Skeletal muscle tissue (tissue), 4 donors: ENCODE measurements around the gene TOGARAM2. TPM values are rescaled to one million over a fixed set of nuclear protein-coding genes. Genes with fewer than 3 reads are reported as not detected.

Source experiments
- H3K27ac ChIP-seq: one replicate; pipeline ENCODE4 v1.7.0; 2013; ENCODE audit warnings: mild to moderate bottlenecking, low read depth, low read length, inconsistent platforms
- H3K27me3 ChIP-seq, 3 donors: one replicate each; pipeline ENCODE4 v1.7.0; 2013; ENCODE audit warnings: low read length in 3 of 3; ENCODE audit not compliant: control insufficient read depth in 3 of 3, insufficient read depth in 3 of 3
- H3K36me3 ChIP-seq, 3 donors: one replicate each; pipeline ENCODE4 v1.7.0; 2013; ENCODE audit warnings: low read length in 3 of 3; ENCODE audit not compliant: control insufficient read depth in 3 of 3, insufficient read depth in 3 of 3
- H3K4me1 ChIP-seq, 3 donors: one replicate each; pipeline ENCODE4 v1.7.0; 2013; ENCODE audit warnings: low read length in 3 of 3, mild to moderate bottlenecking in 3 of 3; ENCODE audit not compliant: control insufficient read depth in 3 of 3, insufficient read depth in 3 of 3
- H3K4me3 ChIP-seq, 3 donors: one replicate each; pipeline ENCODE4 v1.7.0; 2013; ENCODE audit warnings: low read length in 3 of 3
- H3K9ac ChIP-seq, 3 donors: one replicate each; pipeline ENCODE4 v1.7.0; 2013; ENCODE audit warnings: low read length in 3 of 3, mild to moderate bottlenecking in 3 of 3, moderate library complexity in 2 of 3, low read depth in 1 of 3
- H3K9me3 ChIP-seq, 3 donors: one replicate each; pipeline ENCODE4 v1.7.0; 2013; ENCODE audit warnings: low read length in 3 of 3; ENCODE audit not compliant: control insufficient read depth in 3 of 3
- total RNA-seq: library from RNA; depleted of rRNA; stranded (reverse); fragments of >200 nt; gene quantifications from one replicate; pipeline ENCODE4 v1.2.3, GENCODE V29; 2014
- donor health status: Osteomylitis.

Gene TOGARAM2
- total RNA-seq, 1 donor from 2014 or later, result 0.52 TPM

DNA sequence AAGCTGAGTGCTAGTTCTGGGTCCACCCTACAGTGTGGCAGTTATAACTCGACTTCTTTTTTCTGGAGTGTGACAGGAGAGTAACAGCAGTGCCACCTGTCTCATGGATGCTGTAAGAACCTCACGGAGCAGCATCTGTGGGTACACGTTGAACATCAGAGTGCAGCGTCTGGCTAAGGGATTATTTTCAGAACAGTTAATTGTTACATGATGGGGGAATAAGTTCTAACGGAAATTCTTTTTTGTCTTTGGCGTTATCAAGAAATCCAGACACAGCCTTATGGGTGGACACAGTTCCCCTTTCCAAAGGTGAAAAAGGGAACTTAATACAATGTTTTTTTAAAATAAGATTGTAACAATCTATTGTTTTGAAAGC lies 28.3 kb upstream of the TOGARAM2 start:
- Histone ChIP-seq H3K36me3 (peaks cover 4 to 11% (median 7%) of the 10 kb centered on the region in 3 donors), H3K27ac (no peak overlapping the region), H3K9ac (no peak overlapping the region), H3K4me1 (peaks cover 11 to 14% (median 14%) of the 10 kb centered on the region in 3 donors), H3K9me3 (no peaks in the 10 kb centered on the region), H3K4me3 (no peak overlapping the region), H3K27me3 (peaks cover 0 to 2% (median 0%) of the 10 kb centered on the region in 3 donors)

GRCh38 chr2:28955467-28955866 lies 25.6 kb upstream of the TOGARAM2 start:
- Histone ChIP-seq H3K27me3 (peaks cover 0 to 2% (median 0%) of the 10 kb centered on the region in 3 donors), H3K4me3 (no peak overlapping the region), H3K9me3 (no peaks in the 10 kb centered on the region), H3K9ac (no peak overlapping the region), H3K36me3 (no peaks in the 10 kb centered on the region), H3K4me1 (peaks cover 15 to 25% (median 16%) of the 10 kb centered on the region in 3 donors), H3K27ac (no peak overlapping the region)

GRCh38 chr2:28956415-28956826 lies 24.7 kb upstream of the TOGARAM2 start:
- peak overlapping the region in 1 of 3 donors; percentile 25 for H3K4me3 ChIP-seq
- peaks cover 15 to 22% (median 15%) of the 10 kb centered on the region in 3 donors for H3K4me1 ChIP-seq
- no peaks in the 10 kb centered on the region for H3K9me3 ChIP-seq
- no peaks in the 10 kb centered on the region for H3K36me3 ChIP-seq
- peaks cover 0 to 2% (median 0%) of the 10 kb centered on the region in 3 donors for H3K27me3 ChIP-seq
- H3K9ac ChIP-seq, result no peak overlapping the region
- H3K27ac ChIP-seq, result no peak overlapping the region

GRCh38 chr2:28956890-28957289 lies 24.2 kb upstream of the TOGARAM2 start:
- Histone ChIP-seq H3K9ac (no peak overlapping the region), H3K36me3 (no peaks in the 10 kb centered on the region), H3K9me3 (no peaks in the 10 kb centered on the region), H3K4me1 (peaks cover 12 to 19% (median 12%) of the 10 kb centered on the region in 3 donors), H3K4me3 (no peak overlapping the region), H3K27me3 (peaks cover 0 to 2% (median 0%) of the 10 kb centered on the region in 3 donors), H3K27ac (no peak overlapping the region)

DNA sequence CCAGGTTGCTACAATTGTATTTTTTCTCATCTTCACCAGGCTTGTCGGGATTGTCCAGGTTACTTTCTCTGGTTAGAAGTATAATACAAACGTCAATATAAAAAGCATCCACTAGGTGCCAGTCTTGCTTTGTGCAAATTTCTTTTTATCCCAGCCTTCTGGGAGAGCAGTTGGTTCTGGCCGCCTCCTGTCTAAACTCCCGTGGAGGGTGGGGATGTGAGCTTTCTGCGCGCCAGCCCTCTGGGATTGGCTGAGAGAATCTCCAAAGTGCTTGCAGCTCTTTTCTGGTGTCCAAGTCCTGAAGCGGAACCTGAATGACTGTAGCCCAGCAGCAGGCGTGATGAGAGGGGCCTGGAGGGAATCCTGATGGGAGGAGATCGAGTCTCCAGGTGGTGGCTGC lies 22.4 kb upstream of the TOGARAM2 start:
- Histone ChIP-seq H3K4me3 (no peak overlapping the region), H3K9ac (peak overlapping the region in 1 of 3 donors; percentile 19), H3K36me3 (no peaks in the 10 kb centered on the region), H3K27ac (no peak overlapping the region), H3K9me3 (no peaks in the 10 kb centered on the region), H3K27me3 (peaks cover 0 to 2% (median 0%) of the 10 kb centered on the region in 3 donors), H3K4me1 (peaks cover 7 to 13% (median 9%) of the 10 kb centered on the region in 3 donors)

DNA sequence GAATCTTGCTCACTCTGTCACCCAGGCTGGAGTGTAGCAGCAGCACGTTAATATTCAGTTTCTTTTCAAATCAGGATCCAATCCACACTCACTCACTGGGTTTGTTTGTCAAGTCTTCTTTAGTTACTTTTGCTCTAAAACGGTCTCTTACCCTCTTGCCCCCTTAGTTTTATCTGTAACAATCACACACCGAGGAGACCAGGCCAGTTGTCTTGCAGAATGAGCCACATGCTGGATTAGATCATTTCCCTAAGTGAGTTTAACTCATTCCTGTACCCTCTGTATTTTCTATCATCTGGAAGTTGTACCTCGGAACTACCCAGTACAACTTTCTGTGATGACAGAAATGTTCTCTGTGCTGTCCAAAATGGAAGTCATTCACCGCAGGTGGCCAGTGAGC lies 20.7 kb upstream of the TOGARAM2 start:
- Histone ChIP-seq H3K4me1 (peaks cover 7 to 13% (median 9%) of the 10 kb centered on the region in 3 donors), H3K4me3 (no peak overlapping the region), H3K36me3 (no peaks in the 10 kb centered on the region), H3K9me3 (no peaks in the 10 kb centered on the region), H3K9ac (no peak overlapping the region), H3K27ac (no peak overlapping the region), H3K27me3 (peaks cover 0 to 2% (median 0%) of the 10 kb centered on the region in 3 donors)

- H3K9ac ChIP-seq, result no peak overlapping the region
- H3K27ac ChIP-seq, result no peak overlapping the region
- H3K27me3 ChIP-seq, result no peaks in the 10 kb centered on the region
- H3K36me3 ChIP-seq, result no peaks in the 10 kb centered on the region
- no peaks in the 10 kb centered on the region for H3K9me3 ChIP-seq
- H3K4me1 ChIP-seq, result peaks cover 3 to 10% (median 5%) of the 10 kb centered on the region in 3 donors
- no peak overlapping the region for H3K4me3 ChIP-seq
Observed at GRCh38 chr2:28962505-28962904, 18.6 kb upstream of the TOGARAM2 start.

DNA sequence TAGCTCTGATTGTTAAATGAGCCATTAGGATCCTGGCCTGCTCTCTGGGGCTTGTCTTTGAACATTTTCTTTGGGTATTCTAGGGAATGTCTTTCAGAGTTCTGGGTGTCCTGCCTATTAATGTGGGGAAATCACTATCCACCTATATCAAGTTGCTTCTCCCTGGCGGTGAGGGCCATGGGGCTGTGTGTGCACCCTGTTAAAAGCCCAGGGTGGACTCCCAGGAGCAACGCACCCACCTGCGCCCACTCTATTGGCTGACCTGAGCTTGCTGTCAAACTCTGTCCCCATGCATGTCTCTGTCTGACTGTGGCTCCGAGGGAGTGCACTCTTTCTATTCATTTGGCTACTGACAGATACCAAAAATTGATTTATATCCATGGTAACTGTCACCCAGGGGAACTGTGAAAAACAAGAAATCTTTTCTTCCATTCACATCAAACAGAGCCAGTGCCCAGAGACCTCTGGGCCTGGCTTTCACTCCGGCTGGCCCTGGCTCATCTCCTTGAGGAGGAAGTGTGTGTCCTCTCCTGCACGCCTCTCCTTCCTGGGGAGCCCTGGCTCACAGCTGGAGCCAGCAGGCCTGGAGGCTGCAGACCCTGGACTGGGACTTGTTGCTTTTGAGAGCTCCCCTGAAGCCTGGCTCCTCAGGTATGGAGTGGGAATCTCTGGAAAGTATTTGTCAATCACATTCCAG lies 10.5 kb upstream of the TOGARAM2 start:
- H3K36me3 ChIP-seq, result no peaks in the 10 kb centered on the region
- H3K4me3 ChIP-seq, result no peak overlapping the region
- H3K27me3 ChIP-seq, result no peaks in the 10 kb centered on the region
- no peak overlapping the region for H3K9ac ChIP-seq
- H3K9me3 ChIP-seq, result no peaks in the 10 kb centered on the region
- no peak overlapping the region for H3K27ac ChIP-seq
- no peaks in the 10 kb centered on the region for H3K4me1 ChIP-seq

DNA sequence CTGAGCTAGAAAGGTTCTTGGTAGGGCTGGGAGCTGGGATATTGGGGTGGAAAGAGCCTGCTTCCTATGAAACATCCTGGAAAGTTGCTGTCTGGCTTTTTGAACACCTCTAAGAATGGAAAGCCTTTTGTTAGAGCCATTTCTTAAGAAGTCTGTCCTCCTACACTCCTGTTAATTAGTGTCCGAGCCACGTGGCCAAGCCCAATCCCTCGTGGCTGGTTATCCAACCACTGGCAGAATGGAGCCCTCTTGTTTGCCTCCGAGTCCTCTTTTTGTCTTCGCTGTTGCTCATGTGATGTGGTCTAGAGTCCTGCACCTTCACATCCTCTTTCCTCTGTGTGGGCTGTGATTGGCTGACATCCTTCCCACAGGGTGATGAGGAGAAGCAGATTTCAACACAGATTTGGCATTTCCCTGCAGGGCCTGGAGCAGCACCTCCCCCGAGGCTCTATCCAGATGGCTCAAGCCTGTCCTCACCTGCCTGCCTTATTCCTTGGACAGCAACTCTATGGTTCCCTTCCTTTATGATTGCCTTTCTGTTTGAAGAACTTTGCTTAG lies 8.2 kb upstream of the TOGARAM2 start:
- H3K36me3 ChIP-seq, result no peaks in the 10 kb centered on the region
- no peaks in the 10 kb centered on the region for H3K9me3 ChIP-seq
- H3K27ac ChIP-seq, result no peak overlapping the region
- H3K4me3 ChIP-seq, result no peak overlapping the region
- H3K27me3 ChIP-seq, result no peaks in the 10 kb centered on the region
- no peak overlapping the region for H3K9ac ChIP-seq
- H3K4me1 ChIP-seq, result no peaks in the 10 kb centered on the region

DNA sequence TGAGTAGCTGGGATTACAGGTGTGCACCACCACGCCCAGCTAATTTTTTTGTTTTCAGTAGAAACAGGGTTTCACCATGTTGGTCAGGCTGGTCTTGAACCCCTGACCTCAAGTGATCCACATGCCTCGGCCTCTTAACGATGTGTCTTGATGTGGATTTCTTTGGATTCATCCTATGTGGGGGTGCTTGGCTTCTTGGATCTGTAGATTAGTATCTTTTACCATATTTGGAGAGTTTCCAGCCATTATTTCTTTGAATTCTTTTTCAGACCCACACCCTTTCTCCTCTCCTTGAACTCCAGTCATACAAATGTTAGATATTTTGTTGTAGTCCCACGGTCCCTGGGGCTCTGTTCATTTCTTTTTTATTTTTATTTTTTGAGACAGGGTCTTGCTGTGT lies 6.8 kb upstream of the TOGARAM2 start:
- no peaks in the 10 kb centered on the region for H3K27me3 ChIP-seq
- H3K4me1 ChIP-seq, result no peaks in the 10 kb centered on the region

More for the DNA sequence above, 6.8 kb upstream of the TOGARAM2 start:
- H3K36me3 ChIP-seq, result no peaks in the 10 kb centered on the region
- no peak overlapping the region for H3K4me3 ChIP-seq
- H3K9ac ChIP-seq, result no peak overlapping the region
- H3K9me3 ChIP-seq, result no peaks in the 10 kb centered on the region
- H3K27ac ChIP-seq, result no peak overlapping the region
